ENCODE data around the gene GDPD5. TPM values are rescaled to one million over a fixed set of nuclear protein-coding genes. Genes with fewer than 3 reads are reported as not detected.

Gene GDPD5
- total and polyA plus RNA-seq, 9 donors = 3.8 to 15.8 (median 8.1) TPM

DNA sequence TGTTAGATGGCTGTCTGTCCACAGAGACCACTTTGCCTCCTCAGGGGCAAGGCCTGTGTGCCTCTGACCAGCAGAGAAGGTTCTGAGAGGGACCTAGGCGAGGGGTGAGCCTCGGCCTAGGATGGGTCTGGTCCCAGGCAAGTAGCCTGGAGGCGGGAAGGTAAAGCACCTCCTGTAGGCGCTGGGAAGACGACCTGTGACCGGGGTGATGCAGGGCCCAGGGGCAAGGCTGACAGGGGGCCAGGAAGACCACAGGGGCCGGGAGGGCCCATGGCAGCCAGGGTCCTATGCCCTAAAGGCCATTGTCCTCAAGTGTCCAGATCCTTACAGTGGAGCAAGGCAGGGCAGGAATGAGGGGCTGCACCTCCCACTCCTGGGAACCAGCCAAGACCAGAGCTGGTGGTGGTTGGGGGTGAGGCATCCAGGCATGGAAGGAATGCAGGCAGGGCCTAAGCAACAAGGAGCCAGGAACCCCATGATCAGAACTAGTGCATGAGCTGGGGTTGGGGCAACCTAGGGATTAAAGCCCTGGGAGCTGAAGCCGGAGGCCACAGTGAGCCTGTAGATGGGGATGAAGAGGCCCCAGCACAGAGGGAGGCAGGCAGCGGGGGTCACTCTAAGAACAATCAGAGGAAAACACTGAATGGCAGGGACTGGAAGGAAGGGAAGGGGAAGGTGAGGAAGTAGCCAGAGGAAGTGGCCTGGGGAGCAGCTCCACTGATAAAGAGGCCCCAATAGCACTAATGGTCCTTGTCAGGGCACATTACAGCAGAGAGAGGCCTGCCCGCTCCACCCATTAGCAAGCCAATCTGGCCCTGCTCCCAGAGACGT, 59.8 kb downstream of the GDPD5 start:
- Histone ChIP-seq H3K4me1 (ENCODE audit: insufficient read depth) (peaks cover 6% of the 10 kb centered on the region), H3K27me3 (no peaks in the 10 kb centered on the region), H3K9me3 (no peaks in the 10 kb centered on the region), H3K4me3 (no peak overlapping the region), H3K27ac (no peak overlapping the region), H3K36me3 (no peaks in the 10 kb centered on the region)
- WGBS, 3 donors = 86 to 94% (median 88%) methylated on average over 11 of the region's 11 CpGs
- DNase-seq = no peak
- TF ChIP-seq, protein P1, sequence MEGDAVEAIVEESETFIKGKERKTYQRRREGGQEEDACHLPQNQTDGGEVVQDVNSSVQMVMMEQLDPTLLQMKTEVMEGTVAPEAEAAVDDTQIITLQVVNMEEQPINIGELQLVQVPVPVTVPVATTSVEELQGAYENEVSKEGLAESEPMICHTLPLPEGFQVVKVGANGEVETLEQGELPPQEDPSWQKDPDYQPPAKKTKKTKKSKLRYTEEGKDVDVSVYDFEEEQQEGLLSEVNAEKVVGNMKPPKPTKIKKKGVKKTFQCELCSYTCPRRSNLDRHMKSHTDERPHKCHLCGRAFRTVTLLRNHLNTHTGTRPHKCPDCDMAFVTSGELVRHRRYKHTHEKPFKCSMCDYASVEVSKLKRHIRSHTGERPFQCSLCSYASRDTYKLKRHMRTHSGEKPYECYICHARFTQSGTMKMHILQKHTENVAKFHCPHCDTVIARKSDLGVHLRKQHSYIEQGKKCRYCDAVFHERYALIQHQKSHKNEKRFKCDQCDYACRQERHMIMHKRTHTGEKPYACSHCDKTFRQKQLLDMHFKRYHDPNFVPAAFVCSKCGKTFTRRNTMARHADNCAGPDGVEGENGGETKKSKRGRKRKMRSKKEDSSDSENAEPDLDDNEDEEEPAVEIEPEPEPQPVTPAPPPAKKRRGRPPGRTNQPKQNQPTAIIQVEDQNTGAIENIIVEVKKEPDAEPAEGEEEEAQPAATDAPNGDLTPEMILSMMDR (IDR thresholded peaks at IDR 0.05) = no peak
- TF ChIP-seq EP300 (IDR thresholded peaks at IDR 0.05) = no peak
- TF ChIP-seq POLR2A (IDR thresholded peaks at IDR 0.05) = no peak
- intact Hi-C loops (cut with DNase I) = no loop called here

DNA sequence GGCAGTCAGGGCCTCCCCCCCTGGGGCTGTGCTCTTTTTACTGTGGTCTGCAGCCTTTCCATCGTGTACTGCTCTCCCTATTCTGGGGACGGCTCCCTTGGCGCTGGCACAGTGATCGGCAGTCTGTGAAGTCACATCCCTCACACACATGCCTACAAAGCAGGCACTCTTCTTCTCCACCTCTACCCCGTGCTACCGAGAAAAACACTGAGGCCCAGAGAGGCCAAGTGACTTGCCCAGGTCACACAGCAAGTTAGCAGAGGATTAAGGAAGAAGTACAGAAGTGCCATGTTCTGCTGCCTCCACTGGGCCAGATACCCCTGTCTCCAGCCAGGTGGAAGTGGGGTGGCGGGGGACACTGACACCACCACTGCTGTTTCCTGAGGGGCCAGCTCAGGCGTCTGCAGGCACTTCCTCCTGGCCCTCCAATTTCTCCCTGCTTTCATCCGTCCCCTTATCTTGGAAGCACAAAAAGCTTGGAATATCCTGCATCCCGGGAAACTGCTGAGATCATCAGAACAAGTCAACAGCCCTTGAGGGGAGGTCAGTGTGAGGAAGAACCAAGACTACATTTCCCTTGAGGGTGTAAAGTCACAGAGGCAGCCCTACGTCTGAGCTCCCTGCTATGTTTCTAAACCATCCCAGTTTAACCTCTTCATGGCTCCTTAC, 62.5 kb downstream of the GDPD5 start:
- H3K9me3 ChIP-seq = no peaks in the 10 kb centered on the region
- TF ChIP-seq EP300 (IDR thresholded peaks at IDR 0.05) (no peak), POLR2A (IDR thresholded peaks at IDR 0.05) (no peak)
- TF ChIP-seq, protein P1 (IDR thresholded peaks at IDR 0.05) = no peak
- no peaks in the 10 kb centered on the region for H3K4me1 ChIP-seq (ENCODE audit: insufficient read depth)
- DNase-seq = no peak
- H3K36me3 ChIP-seq = no peaks in the 10 kb centered on the region
- WGBS, 3 donors = 49 to 58% (median 58%) methylated on average over 11 of the region's 11 CpGs
- H3K27me3 ChIP-seq = no peaks in the 10 kb centered on the region
- no peak overlapping the region for H3K27ac ChIP-seq
- intact Hi-C loops (cut with DNase I) = no loop called here
- no peak overlapping the region for H3K4me3 ChIP-seq

DNA sequence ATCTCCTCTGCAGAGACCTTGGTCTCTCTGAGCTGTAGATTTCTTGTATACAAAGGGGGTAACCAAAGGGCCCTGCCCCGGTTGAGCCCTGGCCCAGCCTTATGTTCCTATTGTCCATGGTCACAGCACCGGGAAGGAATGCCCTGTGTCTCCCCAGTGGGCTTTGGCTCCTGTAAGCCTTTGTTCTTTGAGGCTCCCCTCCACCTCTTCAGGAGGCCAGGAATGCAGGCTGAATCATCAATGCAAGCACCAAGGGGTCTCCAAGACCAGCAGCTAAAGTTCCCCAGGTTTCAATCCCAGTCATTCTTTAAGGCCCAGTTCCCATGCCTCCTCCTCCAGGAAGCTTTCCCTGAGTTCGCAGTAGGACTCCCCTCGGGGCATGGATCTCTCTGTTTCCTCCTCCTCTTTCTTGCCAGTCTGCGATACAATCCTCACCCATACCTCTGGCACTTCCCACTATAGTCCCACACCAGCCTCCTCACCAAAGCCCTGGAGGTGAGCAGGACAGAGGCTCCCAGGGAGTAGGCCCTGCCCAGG, 63.6 kb downstream of the GDPD5 start:
- Histone ChIP-seq H3K27ac (no peak overlapping the region), H3K36me3 (no peaks in the 10 kb centered on the region), H3K27me3 (no peaks in the 10 kb centered on the region), H3K4me3 (no peak overlapping the region), H3K9me3 (no peaks in the 10 kb centered on the region), H3K4me1 (ENCODE audit: insufficient read depth) (no peaks in the 10 kb centered on the region)
- intact Hi-C loops (cut with DNase I) = no loop called here
- DNase-seq = no peak
- TF ChIP-seq EP300 (IDR thresholded peaks at IDR 0.05) (no peak), POLR2A (IDR thresholded peaks at IDR 0.05) (no peak)
- TF ChIP-seq, protein P1 (IDR thresholded peaks at IDR 0.05) = no peak
- WGBS, 3 donors = 89 to 94% (median 92%) methylated on average over 5 of the region's 5 CpGs

DNA sequence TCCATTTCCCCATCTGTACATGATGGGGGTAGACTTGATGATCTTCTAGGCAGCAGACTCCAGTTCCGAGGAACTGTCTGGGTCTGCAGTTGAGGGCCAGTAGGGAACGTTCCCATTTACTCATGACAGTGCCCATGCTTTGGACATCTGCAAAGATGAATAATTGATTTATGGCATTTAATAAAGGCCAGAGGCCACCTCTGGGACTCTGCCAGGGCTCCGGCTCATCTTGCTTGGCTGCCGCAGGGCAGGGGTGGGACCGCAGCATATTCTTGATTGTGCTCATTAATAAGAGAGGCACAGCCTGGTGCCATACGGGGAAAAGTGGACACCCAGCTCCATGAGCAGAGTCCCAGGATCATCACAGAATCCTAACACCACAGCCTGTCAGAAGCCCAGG, 64.6 kb downstream of the GDPD5 start:
- TF ChIP-seq EP300 (IDR thresholded peaks at IDR 0.05) = no peak
- TF ChIP-seq, protein P1 (IDR thresholded peaks at IDR 0.05) = no peak
- no peak for TF ChIP-seq POLR2A (IDR thresholded peaks at IDR 0.05)
- H3K4me1 ChIP-seq (ENCODE audit: insufficient read depth) = no peaks in the 10 kb centered on the region
- H3K27me3 ChIP-seq = no peaks in the 10 kb centered on the region
- no peak for DNase-seq
- H3K36me3 ChIP-seq = no peaks in the 10 kb centered on the region
- H3K27ac ChIP-seq = no peak overlapping the region
- intact Hi-C loops (cut with DNase I) = no loop called here
- WGBS, 3 donors = 83 to 94% (median 94%) methylated on average over 6 of the region's 6 CpGs
- no peaks in the 10 kb centered on the region for H3K9me3 ChIP-seq
- no peak overlapping the region for H3K4me3 ChIP-seq

Measured in ovary (tissue), 9 donors.